ENCODE results near the gene ABCC6. TPM values are rescaled to one million over a fixed set of nuclear protein-coding genes. Genes with fewer than 3 reads are reported as not detected.

ABCC6 gene
- total RNA-seq, 1 experiment from 2014 or later: 44.6 TPM

DNA sequence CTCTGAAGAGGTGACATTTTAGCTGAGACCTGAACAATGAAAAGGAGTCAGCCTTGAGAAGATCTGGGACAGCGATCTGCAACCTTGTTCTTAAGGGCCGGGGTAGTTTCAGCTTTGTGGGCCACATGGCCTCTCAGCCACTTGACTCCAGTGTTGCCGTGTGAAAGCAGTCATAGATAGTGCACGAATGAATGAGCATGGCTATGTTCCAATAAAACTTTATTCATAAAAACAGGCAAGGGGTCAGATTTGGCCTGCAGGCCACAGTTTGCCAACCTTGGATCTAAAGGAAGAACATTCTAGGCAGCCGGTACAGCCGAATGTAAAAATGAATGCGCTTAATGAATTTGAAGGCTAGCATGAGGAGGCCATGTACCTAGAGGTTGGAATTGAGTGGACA, 83.5 kb downstream of the ABCC6 start:
- Mint-ChIP-seq H3K36me3 (ENCODE audit: insufficient read depth, unreplicated experiment) (peaks cover 36% of the 10 kb centered on the region), H3K27ac (ENCODE audit: unreplicated experiment) (peak overlapping the region; percentile 27), H3K9me3 (ENCODE audit: unreplicated experiment) (no peaks in the 10 kb centered on the region), H3K27me3 (ENCODE audit: insufficient read depth, unreplicated experiment) (no peaks in the 10 kb centered on the region), H3K4me1 (ENCODE audit: low read depth, unreplicated experiment) (no peaks in the 10 kb centered on the region), H3K4me3 (ENCODE audit: unreplicated experiment) (no peak overlapping the region)
- Histone ChIP-seq H3K27me3 (replicated peaks; ENCODE audit: control insufficient read depth, insufficient read depth, low read length) (no peaks in the 10 kb centered on the region), H3K9me3 (no peaks in the 10 kb centered on the region), H3K4me1 (no peaks in the 10 kb centered on the region), H3K36me3 (ENCODE audit: control insufficient read depth, insufficient read depth, low read length) (no peaks in the 10 kb centered on the region), H3K4me3 (ENCODE audit: low read depth, low read length) (no peak overlapping the region)
- no TSS peak for BruUV-seq (replicated peaks)
- intact Hi-C loops (cut with micrococcal nuclease; ENCODE audit: unreplicated experiment): no loop called here
- TF ChIP-seq, protein P1, sequence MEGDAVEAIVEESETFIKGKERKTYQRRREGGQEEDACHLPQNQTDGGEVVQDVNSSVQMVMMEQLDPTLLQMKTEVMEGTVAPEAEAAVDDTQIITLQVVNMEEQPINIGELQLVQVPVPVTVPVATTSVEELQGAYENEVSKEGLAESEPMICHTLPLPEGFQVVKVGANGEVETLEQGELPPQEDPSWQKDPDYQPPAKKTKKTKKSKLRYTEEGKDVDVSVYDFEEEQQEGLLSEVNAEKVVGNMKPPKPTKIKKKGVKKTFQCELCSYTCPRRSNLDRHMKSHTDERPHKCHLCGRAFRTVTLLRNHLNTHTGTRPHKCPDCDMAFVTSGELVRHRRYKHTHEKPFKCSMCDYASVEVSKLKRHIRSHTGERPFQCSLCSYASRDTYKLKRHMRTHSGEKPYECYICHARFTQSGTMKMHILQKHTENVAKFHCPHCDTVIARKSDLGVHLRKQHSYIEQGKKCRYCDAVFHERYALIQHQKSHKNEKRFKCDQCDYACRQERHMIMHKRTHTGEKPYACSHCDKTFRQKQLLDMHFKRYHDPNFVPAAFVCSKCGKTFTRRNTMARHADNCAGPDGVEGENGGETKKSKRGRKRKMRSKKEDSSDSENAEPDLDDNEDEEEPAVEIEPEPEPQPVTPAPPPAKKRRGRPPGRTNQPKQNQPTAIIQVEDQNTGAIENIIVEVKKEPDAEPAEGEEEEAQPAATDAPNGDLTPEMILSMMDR (IDR thresholded peaks at IDR 0.05; ENCODE audit: insufficient read depth in 1 of 2, low read depth in 1 of 2, low read length in 1 of 2, severe bottlenecking in 1 of 2, unreplicated experiment in 1 of 2): no peak
- CTCF ChIA-PET: no interaction called here
- POLR2A ChIA-PET: no interaction called here
- DNase-seq: no peak

DNA sequence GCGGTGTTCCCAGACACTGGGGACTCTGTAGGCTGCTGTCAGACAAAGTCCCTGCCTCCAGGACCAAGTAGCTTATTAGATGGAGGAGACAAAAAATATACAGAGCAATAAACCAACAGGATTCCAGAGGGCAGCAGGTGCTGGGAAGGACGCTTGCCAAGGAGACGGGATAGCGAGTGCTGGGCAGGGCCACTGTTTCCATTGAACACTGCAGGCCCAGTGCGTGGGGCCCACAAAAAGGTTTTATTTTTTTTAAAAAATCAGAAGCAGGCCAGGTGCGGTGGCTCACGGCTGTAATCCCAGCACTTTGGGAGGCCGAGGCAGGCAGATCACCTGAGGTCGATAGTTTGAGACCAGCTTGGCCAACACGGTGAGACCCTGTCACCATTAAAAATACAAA, 84.2 kb downstream of the ABCC6 start:
- DNase-seq: no peak
- intact Hi-C loops (cut with micrococcal nuclease; ENCODE audit: unreplicated experiment): no loop called here
- ChIA-PET CTCF (interaction anchor here (0.7 kb wide), 1 partner anchor 108 kb away, joined by 4 read pairs; no protein-coding TSS in a partner anchor), POLR2A (no interaction called here)
- Mint-ChIP-seq H3K27ac (ENCODE audit: unreplicated experiment) (no peak overlapping the region), H3K4me3 (ENCODE audit: unreplicated experiment) (no peak overlapping the region), H3K36me3 (ENCODE audit: insufficient read depth, unreplicated experiment) (peaks cover 39% of the 10 kb centered on the region), H3K4me1 (ENCODE audit: low read depth, unreplicated experiment) (no peaks in the 10 kb centered on the region), H3K9me3 (ENCODE audit: unreplicated experiment) (no peaks in the 10 kb centered on the region), H3K27me3 (ENCODE audit: insufficient read depth, unreplicated experiment) (no peaks in the 10 kb centered on the region)
- BruUV-seq (replicated peaks): no TSS peak
- Histone ChIP-seq H3K36me3 (ENCODE audit: control insufficient read depth, insufficient read depth, low read length) (no peaks in the 10 kb centered on the region), H3K4me1 (no peaks in the 10 kb centered on the region), H3K9me3 (no peaks in the 10 kb centered on the region), H3K4me3 (ENCODE audit: low read depth, low read length) (no peak overlapping the region), H3K27me3 (replicated peaks; ENCODE audit: control insufficient read depth, insufficient read depth, low read length) (no peaks in the 10 kb centered on the region)
- TF ChIP-seq, protein P1 (IDR thresholded peaks at IDR 0.05; ENCODE audit: insufficient read depth in 1 of 2, low read depth in 1 of 2, low read length in 1 of 2, severe bottlenecking in 1 of 2, unreplicated experiment in 1 of 2): no peak

DNA sequence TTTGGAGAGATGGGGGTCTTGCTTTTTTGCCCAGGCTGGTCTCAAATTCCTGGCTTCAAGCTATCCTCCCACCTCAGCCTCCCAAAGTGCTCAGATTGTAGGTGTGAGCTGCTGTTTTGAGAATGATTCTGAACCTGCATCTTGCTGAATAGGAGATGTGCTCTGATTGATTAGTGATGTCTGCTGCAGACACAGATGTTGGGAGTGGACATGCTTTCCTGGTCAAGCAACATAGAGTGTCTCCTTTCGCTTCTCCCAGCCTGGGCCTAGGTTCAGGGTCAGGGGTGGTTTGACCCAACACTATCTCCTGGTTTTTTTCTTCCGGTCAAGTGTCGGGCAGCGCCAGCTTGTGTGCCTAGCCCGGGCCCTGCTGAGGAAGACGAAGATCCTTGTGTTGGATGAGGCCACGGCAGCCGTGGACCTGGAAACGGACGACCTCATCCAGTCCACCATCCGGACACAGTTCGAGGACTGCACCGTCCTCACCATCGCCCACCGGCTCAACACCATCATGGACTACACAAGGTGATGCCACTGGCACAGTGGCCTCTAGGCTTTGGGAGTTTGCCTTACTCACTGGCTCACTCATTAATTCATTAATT, 85.2 kb downstream of the ABCC6 start:
- no peaks in the 10 kb centered on the region for H3K36me3 ChIP-seq (ENCODE audit: control insufficient read depth, insufficient read depth, low read length)
- TF ChIP-seq, protein P1 (IDR thresholded peaks at IDR 0.05; ENCODE audit: insufficient read depth in 1 of 2, low read depth in 1 of 2, low read length in 1 of 2, severe bottlenecking in 1 of 2, unreplicated experiment in 1 of 2): no peak
- DNase-seq: no peak
- H3K9me3 Mint-ChIP-seq (ENCODE audit: unreplicated experiment): no peaks in the 10 kb centered on the region
- peaks cover 45% of the 10 kb centered on the region for H3K36me3 Mint-ChIP-seq (ENCODE audit: insufficient read depth, unreplicated experiment)
- H3K4me3 Mint-ChIP-seq (ENCODE audit: unreplicated experiment): no peak overlapping the region
- H3K4me1 ChIP-seq: no peaks in the 10 kb centered on the region
- no peak overlapping the region for H3K4me3 ChIP-seq (ENCODE audit: low read depth, low read length)
- H3K4me1 Mint-ChIP-seq (ENCODE audit: low read depth, unreplicated experiment): no peaks in the 10 kb centered on the region
- POLR2A ChIA-PET: no interaction called here
- no peaks in the 10 kb centered on the region for H3K9me3 ChIP-seq
- intact Hi-C loops (cut with micrococcal nuclease; ENCODE audit: unreplicated experiment): no loop called here
- no peak overlapping the region for H3K27ac Mint-ChIP-seq (ENCODE audit: unreplicated experiment)
- no peaks in the 10 kb centered on the region for H3K27me3 ChIP-seq (replicated peaks; ENCODE audit: control insufficient read depth, insufficient read depth, low read length)
- no peaks in the 10 kb centered on the region for H3K27me3 Mint-ChIP-seq (ENCODE audit: insufficient read depth, unreplicated experiment)
- BruUV-seq (replicated peaks): no TSS peak
- CTCF ChIA-PET: no interaction called here

Data from Caco-2 (cell line).